GM18520 (cell line): Measurements from ENCODE around the gene YWHAG.
"Not testable (repeated sequence)": the region's sequence is repeated elsewhere in the genome, so short reads cannot be mapped to it uniquely, and the experiment has no call there.

Experiments used
- ATAC-seq: cut with Tn5 transposase; IDR thresholded peaks from one replicate; pipeline ENCODE4 v1.9.1; 2021; ENCODE audit not compliant: unreplicated experiment

YWHAG gene

DNA sequence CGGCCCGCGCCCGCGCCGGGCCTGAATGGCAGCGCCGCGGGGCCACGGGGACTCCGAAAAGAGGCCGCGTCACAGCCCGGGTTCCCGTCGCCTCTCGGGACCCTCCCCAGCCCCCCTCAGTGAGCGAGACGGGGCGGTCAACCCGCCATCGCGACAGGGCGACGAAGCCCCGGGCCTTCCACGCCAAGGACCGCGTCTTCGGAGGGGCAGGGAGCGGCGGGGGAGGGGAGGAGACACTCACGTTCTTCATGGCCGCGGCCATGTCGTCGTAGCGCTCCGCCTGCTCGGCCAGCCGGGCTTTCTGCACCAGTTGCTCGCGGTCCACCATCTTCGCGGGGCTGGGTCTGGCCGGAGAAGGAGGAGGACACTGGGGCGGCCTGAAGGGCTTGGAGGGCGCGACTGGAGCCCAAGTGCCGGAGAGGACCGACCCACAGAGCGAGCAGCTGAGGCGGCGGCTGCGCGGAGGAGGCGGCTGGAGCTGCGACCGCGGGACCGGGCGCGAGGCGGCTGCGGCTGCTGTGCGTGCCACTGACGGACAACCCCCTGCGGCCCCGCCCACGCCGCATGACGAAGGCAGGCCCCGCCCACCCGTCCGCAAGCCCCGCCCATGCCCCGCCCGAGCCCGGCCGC is at the start of gene YWHAG:
Gene YWHAG, minus strand, starts transcription at position 511 of the 630 bp plus-strand sequence. Its CDS starts 183 bp downstream, at position 328.
- ATAC-seq, result peak; percentile 50

DNA sequence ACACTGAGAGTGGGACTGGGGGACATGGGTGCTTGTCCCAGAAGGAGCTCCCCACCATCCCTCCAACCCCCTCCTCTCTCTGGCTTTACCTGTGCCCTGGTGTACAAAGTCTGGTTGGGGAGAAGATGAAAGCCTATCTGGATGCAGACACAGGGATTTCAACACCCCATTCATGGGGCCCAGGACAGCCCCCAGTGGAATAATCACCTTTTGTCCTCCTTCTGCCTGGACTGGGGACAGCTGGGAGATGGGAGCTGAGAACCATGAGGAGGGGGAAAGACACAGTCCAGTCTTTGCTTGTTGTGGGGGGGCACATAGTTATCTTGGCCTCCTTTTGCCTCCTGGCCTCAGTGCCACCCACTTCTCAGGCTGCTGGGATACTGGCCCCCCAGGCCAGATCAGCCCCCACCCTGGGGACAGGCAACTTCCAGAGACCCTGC is 49.4 kb upstream of the YWHAG start:
- no peak for ATAC-seq

DNA sequence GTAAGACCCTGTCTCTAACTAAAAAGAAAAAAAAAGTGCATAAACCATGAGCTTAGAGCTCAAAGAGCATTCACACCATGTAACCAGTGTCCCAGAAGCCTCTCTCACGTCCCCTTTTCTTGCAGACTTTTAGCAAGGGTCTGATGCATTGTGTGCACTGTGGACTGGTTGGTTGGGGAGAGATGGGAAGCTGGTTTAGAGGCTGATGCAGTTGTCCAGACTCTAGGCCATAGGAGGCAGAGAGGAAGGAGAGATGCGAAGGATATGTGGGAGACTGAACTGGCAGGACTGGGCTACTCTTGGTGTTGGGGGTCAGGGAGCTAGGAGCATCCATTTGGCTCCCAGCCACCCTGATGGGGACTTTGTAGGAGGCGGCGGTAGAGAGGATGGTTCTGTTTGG is 48.9 kb upstream of the YWHAG start:
- no peak for ATAC-seq

DNA sequence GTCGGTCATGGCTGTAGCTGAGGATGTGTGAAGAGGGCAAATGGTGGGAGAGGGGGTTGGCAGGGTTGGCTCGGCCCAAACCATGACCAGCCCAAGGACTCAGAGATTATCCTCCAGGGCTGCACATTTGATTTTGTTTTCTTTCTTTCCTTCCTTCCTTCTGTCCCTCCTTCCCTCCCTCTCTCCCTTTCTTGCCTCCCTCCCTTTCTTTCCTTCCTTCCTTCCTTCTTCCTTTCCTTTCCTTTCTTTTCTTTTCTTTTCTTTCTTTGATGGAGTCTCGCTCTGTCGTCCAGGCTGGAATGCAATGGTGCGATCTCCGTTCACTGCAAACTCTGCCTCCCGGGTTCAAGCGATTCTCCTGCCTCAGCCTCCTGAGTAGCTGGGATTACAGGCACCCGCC is 46.9 kb upstream of the YWHAG start:
- ATAC-seq, result no peak

DNA sequence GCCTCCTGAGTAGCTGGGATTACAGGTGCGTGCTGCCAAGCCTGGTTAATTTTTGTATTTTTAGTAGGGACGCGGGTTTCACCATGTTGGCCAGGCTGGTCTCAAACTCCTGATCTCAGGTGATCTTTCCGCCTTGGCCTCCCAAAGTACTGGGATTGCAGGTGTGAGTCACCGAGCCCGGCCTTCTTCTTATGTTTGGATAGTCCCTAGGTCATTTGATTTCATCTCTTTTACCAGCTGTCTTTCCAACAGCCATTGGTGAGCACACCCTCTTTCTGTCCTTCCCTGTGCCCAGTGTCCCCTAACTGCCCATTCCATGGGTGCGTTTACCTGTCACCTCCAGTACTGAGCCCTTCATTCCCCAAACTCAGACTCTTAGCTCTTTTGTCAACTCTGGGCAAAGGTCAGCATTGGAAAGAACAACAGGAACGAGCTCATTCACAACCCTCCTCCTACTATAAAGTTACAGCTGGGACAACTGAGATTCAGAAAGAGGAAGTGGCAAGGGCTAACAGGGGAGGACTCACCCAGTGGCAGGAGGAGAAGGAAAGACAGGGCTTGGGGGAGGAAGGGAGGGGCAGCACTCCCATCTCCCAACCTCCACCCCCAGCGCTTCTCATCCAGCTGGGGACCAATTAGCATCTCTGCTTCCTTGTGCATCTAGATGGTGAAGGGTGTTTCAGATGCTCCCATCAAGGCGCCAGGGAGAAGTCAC is 45.1 kb upstream of the YWHAG start:
- ATAC-seq, result no peak

DNA sequence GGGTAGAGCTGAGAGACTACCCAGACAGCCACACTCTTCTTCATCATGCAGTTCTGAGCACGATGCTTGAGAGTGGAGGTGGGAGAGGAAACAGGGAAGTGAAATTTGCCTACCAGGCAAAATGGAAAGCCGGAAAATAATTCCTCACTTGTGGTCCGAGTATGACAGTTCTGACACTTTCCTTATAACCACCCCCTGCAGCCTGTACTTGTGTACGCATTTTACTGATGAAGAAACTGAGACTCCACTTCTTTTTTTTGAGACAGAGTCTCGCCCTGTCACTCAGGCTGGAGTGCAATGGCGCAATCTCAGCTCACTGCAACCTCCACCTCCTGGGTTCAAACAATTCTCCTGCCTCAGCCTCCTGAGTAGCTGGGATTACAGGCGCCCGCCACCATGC is 44.3 kb upstream of the YWHAG start:
- not testable (repeated sequence) for ATAC-seq

DNA sequence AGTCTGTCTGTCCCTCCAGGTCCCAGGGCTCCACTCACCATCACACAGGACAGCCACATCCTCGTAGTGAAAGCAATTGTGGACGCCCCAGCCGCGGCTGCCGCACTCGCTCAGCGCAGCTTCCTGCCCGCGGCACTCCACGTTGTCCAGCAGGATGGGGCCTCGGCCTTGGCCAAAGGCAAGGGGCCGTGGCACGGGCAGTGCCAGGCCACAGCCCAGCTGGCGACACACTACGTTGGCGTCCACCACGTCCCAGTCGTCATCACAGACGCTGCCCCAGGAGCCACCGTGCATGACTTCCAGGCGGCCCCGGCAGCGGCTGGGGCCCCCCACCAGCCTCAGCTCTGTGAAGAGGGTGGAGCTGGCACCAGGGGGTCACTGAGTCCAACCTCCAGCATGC is 41.5 kb upstream of the YWHAG start:
- no peak for ATAC-seq

DNA sequence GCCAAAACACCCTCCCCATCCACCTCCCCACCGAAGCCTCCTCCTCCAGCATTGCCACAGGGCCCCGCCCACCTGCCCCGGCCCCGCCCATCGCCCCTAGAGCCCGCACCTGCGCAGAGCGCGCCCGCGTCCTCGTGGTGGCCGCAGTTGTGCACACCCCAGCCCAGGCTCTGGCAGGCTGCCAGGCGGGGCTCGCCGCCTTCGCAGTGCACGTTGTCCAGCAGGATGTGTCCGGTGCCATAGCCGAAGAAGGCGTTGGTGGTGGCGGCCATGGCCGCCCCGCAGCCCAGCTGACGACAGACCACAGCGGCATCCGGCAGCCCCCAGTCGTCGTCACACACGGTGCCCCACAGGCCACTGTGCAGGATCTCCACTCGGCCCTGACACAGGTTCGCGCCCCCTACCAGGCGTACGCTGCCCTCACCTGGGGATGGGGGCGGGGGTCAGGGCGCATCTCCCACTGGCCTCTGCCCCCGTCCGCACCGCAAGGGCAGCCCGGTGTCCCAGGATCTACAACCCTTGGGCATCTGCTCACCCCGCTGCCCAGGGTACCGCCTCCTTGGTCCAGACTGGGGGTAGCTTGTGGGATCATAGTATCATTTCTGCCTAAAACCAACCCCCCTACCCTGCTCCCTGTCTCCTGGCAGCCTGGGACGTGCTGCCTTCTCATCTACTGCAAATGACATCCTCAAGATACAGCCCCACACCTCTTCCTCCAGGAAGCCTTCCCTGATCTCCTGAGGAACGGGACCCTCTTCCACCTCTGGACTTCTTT is 38.8 kb upstream of the YWHAG start:
- no peak for ATAC-seq

DNA sequence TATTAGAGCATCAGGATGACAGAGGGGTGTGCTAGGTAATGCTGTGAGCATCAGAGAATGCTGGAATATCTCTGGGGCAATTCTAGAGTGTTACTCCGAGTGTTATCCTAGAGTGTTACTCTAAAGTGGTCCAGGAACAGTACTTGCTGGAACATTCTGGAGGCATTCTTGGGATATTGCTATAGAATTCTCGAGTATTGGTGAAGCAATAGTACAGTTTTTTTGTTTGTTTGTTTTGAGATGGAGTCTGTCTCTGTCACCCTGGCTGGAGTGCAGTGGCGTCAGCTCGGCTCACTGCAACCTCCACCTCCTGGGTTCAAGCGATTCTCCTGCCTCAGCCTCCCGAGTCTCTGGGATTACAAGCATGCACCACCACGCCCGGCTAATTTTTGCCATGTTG is 38.1 kb upstream of the YWHAG start:
- no peak for ATAC-seq

DNA sequence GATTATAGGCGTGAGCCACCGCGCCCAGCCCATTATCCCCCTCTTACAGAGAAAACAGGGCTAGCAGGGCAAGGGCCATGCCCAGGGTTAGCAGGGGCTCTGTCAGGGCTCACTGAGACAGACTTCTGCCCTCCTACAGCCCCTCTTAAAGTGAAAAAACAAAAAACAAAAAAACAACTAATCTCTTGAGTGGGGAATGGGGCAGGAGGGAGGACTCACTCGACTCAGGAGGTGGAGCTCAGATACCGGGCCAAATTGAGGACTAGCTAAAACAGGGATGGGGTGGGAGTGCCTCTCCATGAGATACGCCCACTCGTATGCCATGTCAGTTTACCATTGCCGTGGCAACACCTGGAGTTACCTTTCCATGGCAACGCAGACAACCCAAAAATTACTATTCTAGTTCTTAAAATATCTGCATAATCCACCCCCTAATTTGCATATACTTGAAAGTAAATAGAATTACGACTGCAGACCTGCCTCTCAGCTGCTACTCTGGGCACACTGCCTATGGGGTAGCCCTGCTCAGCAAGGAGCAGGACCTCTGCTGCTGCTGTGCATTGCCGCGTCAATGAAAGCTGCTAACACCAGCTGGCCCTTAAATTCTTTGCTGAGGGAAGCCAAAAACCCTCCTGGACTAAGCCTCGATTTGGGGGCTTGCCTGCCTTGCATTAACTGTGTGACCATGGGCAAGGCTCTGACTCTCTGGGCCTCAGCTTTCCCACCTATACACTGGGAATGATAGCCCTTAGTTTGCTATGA is 37.4 kb upstream of the YWHAG start:
- no peak for ATAC-seq

DNA sequence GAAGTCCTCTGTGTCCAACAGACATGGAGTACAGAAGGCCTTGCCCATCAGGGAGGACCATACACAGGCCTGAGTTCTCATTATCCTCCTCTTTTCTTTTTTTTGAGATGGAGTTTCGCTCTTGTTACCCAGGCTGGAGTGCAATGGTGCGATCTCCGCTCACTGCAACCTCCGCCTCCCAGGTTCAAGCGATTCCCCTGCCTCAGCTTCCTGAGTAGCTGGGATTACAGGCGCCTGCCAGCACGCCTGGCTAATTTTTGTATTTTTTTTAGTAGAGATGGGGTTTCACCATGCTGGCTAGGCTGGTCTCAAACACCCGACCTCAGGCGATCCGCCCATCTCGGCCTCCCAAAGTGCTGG is 36.8 kb upstream of the YWHAG start:
- ATAC-seq, result not testable (repeated sequence)

DNA sequence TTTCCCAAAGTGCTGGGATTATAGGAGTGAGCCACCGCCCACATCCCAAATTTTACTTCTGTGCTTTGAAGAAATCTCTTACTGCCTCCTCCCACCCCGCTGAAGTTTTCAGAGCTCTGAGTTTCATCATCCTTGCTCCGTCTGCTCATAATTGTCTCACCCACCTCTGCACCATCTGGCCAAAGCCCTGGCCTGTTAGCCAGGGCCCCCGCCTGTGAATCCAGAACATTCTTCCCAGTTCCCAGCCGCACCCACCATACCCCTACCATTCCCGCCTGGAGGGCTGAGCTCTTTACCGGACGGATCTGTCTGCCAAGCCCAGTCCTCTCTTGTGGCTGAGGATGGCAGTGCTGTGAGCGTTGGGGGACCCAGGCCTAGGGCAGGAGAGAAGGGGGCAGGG is 36.2 kb upstream of the YWHAG start:
- ATAC-seq, result no peak

DNA sequence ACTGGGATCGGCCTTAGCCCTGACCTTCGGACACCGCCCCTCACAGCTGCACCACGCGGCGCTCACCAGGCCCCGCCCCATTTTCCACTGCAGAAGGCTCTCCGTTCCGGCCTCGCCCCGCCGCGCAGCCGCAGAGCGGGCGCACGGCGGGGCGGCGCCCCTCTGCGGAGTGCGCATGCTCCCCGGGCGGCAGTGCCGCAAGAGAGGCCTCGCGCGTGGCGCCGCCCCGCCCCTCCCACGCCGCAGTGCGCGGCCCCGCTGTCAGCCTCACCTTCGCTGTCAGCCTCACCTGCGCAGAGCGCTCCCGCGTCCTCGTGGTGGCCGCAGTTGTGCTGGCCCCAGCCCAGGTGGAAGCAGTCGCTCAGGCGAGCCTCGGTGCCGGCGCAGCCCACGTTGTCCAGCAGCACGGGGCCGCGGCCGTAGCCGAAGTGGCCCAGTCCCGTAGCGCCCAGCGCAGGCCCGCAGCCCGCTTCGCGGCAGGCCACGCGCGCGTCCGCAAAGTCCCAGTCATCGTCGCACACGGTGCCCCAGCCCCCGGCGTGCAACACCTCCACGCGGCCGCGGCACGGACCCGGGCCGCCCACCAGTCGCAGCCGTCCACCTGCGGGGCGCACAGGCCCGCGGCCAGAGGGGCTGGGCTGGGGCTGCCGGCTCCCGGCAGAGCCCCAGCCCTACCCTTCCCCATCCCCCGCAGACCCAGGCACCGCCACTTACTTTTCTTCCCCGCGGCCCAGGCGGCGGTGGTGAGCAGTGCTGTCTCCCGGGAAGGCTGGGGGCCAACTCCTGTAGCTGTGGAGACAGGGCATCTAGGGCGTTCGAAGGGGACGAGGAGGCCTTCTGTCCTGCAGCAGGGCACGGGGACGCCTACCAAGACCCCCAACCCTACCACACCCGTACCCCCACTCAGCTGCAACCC is 34.6 kb upstream of the YWHAG start:
- ATAC-seq, result peak; percentile 72

DNA sequence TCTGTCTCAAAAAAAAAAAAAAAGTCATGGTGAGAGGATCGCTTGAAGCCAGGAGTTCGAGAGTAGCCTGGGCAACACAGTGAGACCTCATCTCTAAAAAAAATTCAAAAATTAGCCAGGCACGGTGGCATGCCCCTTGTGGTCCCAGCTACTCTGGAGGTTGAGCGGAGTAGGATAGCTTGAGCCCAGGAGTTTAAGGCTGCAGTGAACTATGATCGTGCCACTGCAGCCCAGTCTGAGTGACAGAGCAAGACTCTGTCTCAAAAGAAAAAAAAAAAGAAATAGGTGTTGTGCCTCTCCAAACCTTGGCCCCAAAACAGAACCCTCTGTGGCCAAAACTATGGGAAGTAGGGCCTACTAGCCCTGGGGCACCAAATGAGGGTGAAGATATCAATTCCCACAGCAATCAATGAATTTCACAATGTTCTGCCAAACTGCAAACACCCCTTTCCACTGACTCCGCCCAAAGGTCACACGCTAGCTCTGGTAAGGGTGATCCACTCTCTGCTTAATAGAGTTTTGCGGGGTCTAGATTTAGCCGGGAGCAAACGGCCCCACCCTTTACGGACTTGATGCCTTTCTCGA is 33.8 kb upstream of the YWHAG start:
- ATAC-seq, result no peak

DNA sequence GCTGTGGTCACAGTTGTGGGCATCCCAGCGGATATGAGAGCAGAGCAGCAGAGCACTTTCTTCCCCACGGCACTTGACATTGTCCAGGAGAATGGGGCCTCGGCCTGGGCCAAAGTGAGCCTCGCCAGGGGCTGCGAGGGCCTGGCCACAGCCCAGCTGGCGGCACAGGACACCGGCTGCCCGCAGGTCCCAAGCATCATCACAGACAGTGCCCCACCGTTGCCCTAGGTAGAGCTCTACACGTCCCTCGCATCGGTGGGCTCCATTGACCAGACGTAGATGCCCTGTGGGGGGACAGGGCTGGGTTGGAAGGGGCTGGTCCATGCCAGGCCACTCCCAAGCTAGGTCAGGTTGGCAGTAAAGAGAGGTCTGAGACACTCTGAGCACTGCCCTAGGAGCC is 31.3 kb upstream of the YWHAG start:
- ATAC-seq, result no peak

DNA sequence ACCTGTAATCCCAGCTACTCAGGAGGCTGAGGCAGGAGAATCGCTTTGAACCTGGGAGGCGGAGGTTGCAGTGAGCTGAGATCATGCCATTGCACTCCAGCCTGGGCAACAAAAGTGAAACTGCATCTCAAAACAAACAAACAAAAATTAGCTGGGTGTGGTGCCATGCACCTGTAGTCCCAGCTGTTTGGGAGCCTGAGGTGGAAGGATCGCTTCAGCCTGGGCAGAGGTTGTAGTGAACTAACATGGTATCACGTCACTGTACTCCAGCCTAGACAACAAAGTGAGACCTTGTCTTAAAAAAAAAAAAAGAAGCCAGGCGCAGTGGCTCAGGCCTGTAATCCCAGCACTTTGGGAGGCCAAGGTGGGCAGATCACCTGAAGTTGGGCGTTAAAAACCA is 29.0 kb upstream of the YWHAG start:
- ATAC-seq, result not testable (repeated sequence)

DNA sequence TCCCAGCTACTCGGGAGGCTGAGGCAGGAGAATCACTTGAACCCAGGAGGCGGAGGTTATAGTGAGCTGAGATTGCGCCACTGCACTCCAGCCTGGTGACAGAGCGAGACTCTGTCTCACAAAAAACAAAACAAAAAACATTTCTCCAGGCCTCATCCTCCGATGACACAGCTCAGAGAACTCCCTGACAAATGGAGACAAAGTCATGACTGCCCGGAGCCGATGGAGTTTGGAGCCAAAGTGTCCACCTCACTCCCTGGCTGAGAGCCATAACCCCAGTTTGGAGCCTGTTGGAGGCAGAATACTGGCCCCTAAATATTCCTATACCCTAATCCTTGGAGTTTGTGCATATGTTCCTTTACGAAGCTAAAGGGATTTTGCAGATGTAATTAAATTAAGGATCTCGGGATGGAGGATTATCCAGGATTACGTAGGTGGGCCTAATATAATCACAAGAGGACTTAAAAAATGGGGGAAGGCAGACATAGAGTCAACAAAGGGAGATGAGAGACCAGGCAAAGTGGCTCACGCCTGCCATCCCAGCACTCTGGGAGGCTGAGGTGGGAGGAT is 28.0 kb upstream of the YWHAG start:
- no peak for ATAC-seq

DNA sequence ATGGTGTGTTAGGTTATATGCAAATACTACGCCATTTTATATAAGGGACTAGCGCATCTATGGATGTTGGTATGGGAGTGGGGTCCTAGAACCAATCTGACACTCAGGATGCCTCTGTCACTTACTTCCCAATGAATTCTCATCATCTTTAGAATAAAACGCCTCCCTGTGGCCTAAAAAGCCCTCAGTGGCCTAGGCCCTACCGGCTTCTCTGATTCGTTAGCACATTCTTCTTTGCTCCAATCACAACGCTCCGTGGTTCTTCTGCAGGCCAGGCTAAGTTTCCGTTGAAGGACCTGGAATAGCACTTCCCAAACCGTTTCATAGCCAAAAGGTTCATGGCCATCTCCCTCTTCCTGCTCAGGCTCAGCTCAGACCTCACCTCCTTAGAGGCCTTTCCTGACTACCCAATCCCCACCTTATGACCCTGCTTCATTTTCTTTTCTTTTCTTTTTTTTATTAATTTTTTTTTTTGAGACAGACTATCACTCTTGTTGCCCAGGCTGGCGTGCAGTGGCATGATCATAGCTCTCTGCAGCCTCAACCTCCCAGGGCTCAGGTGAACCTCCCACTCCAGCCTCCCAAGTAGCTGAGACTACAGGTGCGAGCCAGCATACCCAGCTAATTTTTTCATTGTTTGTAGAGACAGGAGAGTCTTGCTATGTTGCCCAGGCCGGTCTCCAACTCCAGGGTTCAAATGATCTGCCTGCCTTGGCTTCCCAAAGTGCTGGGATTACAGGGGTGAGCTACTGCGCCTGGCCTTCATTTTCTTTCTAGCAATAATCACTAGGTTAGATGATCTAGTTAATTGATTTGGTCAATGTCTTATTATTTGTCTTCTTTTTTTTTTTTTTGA is 24.5 kb upstream of the YWHAG start:
- ATAC-seq, result no peak

DNA sequence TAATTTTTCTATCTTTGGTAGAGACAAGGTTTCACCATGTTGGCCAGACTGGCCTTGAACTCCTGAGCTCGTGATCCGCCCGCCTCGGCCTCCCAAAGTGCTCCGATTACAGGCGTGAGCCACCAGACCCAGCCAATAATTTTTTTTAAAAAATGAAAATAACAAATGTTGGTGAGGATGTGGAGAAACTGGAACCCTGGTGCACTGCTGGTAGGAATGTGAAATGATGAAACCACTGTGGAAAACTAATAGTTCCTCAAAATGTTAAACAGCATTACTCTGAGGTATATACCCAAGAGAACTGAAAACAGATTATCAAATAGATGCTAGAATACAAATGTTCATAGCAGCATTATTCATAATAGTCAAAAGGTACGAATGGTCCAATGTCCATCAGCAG is 23.0 kb upstream of the YWHAG start:
- ATAC-seq, result no peak
